GM12872 (cell line): ENCODE results near the gene LCN12.
A peak's percentile ranks its signal among the peaks of the same experiment; 100 is the strongest.

ENCODE experiments used
- CTCF ChIP-seq: IDR thresholded peaks from 3 replicates; pipeline ENCODE4 v1.5.1; 2011; ENCODE audit warnings: low read depth, mild to moderate bottlenecking, low read length, moderate library complexity; ENCODE audit not compliant: insufficient read depth

LCN12 gene

DNA sequence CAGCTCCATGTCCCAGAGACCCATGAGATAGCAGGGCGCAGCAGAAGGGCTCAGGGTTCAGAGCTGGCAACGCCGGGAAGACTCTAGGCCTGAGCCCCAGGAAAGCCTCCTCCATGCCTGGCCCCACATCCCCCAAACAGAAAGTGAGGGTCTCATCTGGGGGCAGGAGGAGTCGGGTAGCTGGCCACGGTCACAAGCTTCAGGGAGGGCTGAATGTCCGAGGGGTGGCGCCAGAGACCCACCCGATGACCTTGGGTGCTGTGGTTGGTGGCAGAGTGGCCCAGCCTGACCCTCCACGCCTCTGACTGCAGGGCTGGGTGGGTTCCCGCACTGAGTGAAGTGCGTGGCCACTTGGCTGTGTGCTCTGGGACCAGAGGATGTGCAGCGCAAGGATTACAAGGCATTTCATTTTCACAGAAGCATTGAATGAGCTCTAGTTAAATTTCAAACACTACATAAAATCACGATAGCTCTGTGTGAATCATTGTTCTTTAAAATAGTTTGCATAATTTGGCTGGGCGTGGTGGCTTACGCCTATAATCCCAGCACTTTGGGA, 4.0 kb upstream of the LCN12 start:
- TF ChIP-seq CTCF: peak; percentile 65

DNA sequence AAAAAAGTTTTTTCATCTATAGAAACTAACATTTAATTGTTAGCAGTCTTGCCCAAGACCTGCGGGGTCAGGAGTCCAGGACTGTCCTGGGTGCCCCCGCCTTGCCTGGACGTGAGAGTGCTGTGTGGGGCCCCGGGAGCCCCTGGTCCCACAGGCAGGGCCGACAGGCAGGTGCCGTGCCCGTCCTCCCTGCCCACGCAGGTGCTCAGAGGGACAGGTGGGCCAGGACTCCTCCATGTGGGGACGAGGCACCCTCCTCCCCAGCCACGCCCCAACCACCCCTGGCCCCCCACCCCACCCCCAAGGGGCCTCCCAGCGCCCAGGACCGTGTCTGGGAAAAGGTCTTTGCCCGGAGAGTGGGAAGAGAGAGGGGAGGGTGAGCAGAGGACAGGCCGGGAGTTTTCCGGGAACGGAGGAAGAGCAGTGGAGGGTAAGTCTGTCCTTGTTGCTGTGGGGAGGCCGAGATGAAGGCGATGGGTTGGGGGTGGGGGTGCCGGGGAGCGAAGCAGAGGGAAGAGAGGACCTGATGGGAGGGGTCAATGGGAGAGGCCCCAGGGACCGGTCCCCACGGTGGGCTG, 2.7 kb upstream of the LCN12 start:
- no peak for TF ChIP-seq CTCF

GRCh38 chr9:136949817-136950655, 2.0 kb upstream of the LCN12 start:
- peak; percentile 49 for TF ChIP-seq CTCF

DNA sequence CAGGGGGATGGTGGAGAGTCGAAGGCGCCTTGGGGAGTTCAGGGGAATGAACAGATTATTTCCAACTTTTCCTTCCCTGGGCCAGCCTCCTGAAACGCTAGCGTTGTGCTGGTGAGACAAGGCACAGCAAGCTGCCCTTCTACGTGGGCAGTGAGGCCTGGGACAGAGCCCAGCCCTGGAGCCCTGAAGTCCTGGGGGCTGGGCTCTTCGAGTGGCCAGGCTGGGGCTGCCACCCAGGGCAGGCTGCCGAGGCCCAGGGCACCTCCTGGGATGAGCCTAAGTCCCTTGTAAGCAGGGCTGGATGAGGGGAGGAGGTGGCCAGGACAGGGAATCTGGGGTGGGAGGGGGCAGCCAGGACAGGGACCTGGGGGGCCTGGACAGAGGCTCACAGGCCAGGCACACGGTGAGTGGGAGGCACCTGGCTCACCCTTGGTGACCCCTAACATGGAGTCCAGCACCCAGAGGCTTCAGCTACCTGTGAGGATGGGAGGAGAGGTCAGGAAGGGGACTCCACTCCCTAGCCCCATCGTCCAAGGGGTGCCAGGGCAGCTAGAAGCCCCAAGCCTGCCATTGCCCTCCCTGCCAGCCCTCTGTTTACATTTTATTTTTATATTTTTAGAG, 1.3 kb upstream of the LCN12 start:
- TF ChIP-seq CTCF: no peak

DNA sequence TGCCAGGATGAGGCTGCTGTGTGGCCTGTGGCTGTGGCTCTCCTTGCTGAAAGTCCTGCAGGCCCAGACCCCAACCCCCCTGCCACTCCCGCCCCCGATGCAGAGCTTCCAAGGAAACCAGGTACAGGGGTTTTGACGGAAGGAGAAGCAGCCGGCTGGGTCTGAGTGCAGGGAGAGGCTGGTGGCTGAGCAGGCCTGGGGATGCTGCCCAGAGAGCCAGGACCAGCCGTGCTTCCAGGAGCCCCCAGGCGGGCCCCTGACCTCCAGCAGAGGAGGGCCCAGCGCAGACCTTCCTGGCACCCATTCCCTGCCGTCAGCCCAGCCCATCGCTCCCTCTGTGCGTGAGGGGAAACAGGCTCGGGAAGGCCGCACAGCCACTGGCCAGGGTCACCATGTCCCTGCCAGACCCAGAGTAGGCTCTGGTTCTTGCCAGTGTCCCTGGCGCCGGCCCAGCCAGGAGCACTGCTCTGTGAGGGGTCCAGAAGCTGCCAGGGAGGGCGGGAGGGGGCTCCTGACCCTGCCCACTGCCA, 313 bp downstream of the LCN12 start:
- no peak for TF ChIP-seq CTCF

- no peak for TF ChIP-seq CTCF
Measured at GRCh38 chr9:136952876-136953770, 1.1 kb downstream of the LCN12 start.
